GM18505 (cell line): ENCODE data around the gene SGSH.
"Not testable (repeated sequence)": the region's sequence is repeated elsewhere in the genome, so short reads cannot be mapped to it uniquely, and the experiment has no call there.

ENCODE experiments used
- ATAC-seq: cut with Tn5 transposase; IDR thresholded peaks from one replicate; pipeline ENCODE4 v1.9.1; 2021; ENCODE audit not compliant: unreplicated experiment
- POLR2A ChIP-seq: IDR thresholded peaks from 4 replicates; pipeline ENCODE4 v1.6.1; 2011; ENCODE audit warnings: borderline replicate concordance; ENCODE audit not compliant: insufficient read depth, insufficient read length; ENCODE audit errors: extremely low read depth

SGSH gene

DNA sequence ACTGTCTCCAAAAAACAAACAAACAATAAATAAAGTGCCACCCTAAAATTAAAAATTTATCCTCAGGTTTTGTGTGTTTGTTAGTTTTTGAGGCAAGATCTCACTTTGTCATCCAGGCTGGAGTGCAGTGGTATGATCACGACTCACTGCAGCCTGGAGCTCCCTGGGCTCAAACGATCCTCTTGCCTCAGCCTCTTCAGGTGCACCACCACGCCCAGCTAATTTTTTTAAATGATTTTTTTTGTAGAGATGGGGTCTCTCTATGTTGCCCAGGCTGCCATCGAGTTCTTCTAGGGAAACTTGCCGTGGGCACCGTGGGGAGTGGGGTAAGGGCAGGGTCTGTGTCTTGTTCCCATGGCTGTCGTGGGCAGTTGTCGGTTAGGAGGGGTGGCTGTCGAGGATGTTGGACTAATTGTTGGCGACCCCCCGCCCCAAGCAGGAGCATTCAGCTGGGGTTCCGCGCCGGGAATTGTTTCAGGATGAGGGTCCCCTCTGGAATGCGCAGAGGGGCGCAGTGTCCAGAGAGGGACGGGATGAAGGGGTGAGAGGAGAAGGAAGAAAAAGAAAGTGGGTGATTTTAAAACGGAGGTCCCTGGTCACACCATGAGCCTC, 39.4 kb upstream of the SGSH start:
- no peak for TF ChIP-seq POLR2A
- no peak for ATAC-seq

DNA sequence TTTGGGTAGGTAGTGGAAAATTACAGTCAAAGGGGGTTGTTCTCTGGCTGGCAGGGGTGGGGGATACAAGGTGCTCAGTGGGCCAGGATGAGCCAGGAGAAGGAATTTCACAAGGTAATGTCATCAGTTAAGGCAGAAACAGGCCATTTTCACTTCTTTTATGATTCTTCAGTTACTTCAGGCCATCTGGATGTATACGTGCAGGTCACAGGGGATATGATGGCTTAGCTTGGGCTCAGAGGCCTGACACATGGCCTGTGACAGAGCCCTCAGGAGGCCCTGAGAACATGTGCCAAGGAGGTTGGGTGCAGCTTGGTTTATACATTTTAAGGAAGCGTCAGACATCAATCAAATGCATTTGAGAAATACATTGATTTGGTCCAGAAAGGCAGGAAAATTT, 38.2 kb upstream of the SGSH start:
- not testable (repeated sequence) for ATAC-seq

DNA sequence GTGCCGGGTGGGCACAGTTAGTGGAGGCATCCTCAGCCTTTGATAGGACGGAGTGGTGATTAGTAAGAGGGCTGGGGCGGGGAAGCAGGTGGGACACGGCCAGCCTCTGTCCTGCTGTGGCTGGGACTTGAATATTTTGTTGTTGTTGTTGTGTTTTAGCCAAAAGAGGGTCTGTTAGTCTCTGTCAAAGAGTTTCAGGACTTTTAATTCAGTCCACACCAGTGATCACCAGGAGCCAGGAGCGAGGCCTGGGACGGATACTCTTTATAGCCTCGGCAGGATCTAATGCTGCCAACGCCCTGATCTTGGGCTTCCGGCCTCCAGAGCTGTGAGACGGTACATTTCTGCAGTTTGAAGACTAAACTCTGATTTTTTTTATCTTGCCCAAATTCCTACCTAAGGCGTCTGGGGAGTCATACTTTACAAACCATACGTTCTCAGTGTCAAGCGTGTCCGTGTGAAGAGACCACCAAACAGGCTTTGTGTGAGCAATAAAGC, 37.6 kb upstream of the SGSH start:
- ATAC-seq = no peak
- TF ChIP-seq POLR2A = no peak

DNA sequence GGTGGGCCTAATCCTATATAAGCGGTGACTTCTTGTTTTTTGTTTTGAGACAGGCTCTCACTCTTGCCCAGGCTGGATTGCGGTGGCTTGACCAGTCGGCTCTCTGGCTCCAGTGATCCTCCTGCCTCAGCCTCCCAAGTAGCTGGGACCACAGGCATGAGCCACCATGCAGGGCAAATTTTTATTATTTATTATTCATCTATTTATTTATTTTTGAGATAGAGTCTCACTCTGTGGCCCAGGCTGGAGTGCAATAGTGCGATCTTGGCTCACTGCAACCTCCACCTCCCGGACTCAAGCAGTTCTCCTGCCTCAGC, 35.9 kb upstream of the SGSH start:
- ATAC-seq = no peak
- TF ChIP-seq POLR2A = no peak

DNA sequence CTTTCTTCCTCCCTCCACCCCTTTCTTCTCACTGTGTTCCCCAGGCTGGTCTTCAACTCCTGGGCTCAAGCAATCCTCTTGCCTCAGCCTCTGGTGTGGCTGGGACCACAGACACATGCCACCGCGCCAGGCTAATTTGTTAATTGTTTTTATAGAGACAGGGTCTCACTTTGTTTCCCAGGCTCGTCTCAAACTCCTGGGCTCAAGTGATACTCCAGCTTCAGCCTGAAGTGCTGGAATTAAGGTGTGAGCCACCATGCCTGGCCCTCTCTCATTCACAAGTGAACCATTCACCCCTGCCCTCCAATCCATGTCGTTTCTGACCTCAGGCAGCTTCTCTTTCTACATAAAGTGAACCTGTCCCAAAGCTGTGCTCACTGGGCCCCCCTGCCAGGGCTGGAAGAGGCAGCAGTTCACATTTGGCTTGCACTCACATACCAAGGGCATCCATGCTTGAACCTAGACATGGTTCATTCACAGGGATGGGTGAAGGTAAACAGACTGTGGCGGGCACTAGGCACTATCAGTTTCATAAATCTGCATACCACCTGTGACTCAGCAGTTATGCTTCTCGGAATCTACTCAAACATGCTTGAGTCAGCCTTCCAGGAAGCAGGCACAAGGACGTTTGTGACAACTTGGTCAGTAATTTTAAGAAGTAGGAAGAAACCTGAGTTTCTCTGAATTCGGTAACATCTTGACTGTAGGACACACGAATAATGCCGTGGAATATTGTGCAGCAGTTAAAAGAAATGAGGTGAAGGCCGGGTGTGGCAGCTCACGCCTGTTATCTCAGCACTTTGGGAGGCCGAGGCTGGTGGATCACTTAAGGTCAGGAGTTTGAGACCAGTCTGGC, 34.5 kb upstream of the SGSH start:
- ATAC-seq = no peak
- TF ChIP-seq POLR2A = no peak

DNA sequence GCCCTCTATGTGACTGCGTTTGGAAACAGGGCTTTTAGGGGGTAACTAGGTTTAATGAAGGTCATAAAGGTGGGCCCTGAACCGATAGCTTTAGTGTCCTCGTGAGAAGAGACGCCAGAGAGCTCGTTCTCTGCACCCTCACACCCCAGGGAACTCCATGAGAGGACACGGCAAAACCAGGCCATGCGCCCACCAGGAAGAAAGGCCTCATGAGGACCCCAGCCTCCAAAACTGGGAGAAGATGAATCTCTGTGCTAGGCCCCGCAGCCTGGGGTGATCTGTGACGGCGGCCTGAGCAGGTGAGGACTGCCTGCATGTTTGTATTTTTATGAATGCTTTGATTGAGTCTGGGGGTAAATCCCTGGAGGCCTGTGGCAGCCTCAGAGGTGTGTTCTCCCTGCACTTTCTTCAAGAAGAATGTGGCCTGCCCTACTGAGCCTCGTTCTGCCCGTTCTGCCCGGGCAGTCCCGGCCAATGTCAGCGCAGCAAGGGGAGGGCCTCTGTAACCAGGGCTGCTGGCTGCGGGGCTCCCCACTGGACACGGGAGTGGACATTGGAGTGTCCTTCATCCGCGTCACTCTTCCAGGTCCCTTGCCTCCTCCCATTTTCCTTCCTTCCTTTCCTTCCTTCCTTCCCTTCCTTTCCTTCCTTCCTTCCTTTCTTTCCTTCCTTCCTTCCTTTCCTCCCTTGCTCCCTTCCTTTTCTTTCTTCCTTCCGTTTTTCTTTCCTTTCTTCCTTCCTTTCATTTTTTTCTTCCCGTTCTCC, 33.7 kb upstream of the SGSH start:
- no peak for TF ChIP-seq POLR2A
- no peak for ATAC-seq

DNA sequence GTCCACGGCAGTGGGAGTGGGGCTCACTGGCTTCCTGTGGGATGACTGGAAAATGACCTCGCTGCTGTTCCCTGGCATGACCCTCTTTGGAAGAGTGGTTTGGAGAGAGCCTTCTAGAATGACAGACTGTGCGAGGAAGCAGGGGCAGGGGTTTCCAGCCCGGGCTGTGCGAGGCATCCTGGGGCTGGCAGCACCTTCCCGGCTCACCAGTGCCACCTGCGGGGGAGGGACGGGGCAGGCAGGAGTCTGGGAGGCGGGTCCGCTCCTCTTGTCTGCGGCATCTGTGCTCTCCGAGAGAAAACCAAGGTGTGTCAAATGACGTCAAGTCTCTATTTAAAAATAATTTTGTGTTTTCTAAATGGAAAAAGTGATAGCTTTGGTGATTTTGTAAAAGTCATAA, 32.7 kb upstream of the SGSH start:
- no peak for ATAC-seq

DNA sequence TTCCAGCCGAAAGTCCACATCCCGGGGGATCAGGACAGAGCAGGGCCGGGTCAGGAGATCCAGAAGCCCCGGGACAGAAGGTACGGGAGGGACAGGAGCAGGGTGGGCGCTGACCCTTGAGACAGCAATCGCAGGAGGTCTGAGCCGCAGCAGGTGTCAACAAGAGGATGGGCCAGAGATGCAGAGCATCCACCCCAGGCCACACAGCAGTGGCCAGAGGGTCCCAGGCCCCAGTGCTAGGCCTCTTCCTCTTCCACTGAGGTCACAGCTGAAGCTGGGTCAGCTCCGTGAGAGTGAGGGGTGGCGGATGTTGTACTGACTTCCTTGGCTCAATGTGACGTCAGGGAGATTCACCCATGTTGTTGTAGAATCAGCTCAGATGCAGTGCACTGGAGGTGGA, 31.8 kb upstream of the SGSH start:
- ATAC-seq = no peak
- TF ChIP-seq POLR2A = no peak

More for the DNA sequence above, 32.7 kb upstream of the SGSH start:
- TF ChIP-seq POLR2A = no peak

DNA sequence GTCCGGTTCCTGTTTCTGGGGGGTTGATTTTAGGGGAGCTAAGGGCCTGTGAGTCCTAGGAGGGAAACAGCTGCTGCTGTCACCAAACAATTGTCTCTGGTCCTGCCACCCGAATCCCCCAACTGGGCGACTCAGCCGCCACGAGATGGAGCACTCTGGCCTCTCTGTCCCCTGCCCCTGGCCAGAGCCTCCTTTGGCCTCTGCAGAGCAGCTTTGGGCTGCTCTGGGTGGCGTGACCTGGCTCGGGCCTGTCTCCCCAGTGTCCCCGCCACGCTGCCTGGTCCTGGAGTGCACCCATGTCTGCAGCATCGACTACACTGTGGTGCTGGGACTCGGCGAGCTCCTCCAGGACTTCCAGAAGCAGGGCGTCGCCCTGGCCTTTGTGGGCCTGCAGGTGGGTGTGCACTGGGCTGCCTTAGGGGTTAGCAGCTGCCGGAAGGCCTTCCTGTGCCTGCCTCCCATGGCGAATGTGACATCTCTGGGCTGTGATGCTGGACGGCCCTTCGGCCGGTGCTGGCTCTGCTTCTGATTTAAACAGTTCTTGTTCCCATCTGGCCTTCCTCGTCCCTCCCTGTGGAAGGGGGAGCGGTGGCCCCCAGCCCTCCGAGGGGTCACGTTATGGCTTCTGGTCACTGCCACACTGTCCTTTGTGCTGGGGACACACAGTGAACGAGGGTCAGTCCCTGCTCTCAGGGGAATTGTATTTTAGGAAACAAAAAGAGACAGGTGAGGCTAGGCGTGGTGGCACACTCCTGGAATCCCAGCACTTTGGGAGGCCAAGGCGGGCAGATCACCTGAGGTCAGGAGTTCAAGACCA, 29.0 kb upstream of the SGSH start:
- no peak for TF ChIP-seq POLR2A
- ATAC-seq = no peak

DNA sequence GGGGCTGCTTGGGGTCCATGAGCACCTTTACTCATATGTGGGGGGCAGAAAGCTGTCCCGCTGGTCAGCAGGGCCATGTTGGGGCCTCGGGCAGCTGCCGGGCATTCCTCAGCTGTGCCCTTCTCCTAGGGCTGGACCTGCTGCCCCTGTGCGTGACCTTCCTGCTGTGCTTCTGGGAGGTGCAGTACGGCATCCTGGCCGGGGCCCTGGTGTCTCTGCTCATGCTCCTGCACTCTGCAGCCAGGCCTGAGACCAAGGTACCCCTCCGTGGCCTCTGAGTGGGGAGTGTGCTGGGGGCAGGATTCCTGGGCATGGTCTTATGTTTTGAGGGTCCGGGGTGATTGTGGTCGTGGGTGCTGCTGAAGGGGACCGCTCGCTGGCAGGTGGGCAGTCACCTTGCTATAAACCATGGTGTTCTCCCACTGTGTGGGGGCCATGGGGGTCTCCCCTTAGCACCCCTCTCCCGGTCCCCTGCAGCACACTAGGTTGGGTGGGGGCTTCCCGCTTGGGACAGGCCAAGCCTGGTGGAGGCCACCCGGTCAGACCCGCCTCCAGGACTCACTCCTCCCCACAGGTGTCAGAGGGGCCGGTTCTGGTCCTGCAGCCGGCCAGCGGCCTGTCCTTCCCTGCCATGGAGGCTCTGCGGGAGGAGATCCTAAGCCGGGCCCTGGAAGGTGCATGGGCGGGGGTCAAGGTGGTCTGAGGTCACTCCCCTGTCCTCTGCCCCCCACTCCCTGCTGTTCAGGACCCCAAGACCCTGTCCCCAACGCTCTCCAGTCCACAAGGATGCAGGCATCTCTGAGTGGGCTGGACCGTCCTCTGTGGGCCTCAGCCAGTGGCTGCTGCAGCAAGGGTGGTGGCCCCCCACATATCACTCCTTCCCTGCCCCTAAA, 28.1 kb upstream of the SGSH start:
- no peak for ATAC-seq

DNA sequence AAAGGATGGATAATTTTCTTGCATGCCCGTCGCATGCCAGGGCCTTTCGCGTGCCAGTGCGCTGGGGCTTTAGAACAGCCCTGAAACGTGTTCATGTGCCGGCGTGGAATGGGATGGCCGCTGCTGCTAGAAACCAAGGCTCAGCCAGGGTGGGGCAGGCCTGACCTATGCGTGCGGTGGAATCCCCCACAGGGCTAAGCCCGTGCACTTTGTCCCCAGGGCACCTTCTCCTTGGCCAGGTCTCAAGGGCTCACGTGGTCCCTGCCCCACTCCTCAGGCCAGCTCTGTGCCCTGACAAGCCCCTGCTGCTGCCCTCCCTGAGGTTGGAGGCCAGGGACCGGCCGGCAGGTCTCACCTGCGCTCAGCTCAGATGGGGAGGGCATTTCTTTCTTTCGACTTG, 27.4 kb upstream of the SGSH start:
- no peak for ATAC-seq
- TF ChIP-seq POLR2A = no peak

More for the DNA sequence above, 28.1 kb upstream of the SGSH start:
- no peak for TF ChIP-seq POLR2A

DNA sequence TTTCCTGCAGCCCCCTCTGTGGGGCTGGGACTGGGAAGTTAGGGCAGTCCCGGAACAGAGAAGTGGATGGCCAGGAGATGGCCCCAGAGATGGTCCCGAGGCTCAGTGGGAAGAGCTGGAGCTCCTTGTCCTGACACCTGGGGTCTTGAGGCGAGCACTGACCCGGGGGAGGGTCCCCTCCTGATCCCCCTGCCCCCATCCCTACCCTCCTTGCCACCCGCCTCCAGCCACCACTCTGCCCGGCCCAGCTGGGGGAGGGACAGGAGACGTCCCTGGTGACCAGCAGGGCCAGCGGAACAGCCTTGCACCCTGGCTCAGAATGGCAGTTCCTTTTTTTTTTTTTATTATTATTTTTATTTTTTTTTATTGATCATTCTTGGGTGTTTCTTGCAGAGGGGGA, 26.6 kb upstream of the SGSH start:
- no peak for ATAC-seq

More for the DNA sequence above, 26.6 kb upstream of the SGSH start:
- TF ChIP-seq POLR2A = no peak
